Activated B cell treated with CpG ODN at 0.5 μM for 24 hours (primary cell): ENCODE data around the gene RNF114. TPM values are rescaled to one million over a fixed set of nuclear protein-coding genes. Genes with fewer than 3 reads are reported as not detected.

ENCODE experiments used
- ATAC-seq: fragments of 200-7000 bp; cut with Tn5 transposase; one replicate; pipeline ENCODE4 v1.10.0; 2021; ENCODE audit warnings: low read depth, mild to moderate bottlenecking, moderate library complexity
- CTCF ChIA-PET: fragments of 350-600 bp; sonication (Branson Sonifier 250); formaldehyde crosslinking; loops from one replicate; lab custom pipeline; 2021; ENCODE audit warnings: antibody characterized with exemption; lab: Charles Lee
- POLR2A ChIA-PET: fragments of 350-600 bp; sonication (Branson Sonifier 250); formaldehyde crosslinking; loops from one replicate; lab custom pipeline; 2021; ENCODE audit warnings: antibody characterized with exemption; lab: Charles Lee
- DNase-seq: peaks from one replicate; pipeline ENCODE4 v3.0.0; 2022
- H3K27ac Mint-ChIP-seq: one replicate; pipeline ENCODE4 v1.8.0; 2020; ENCODE audit warnings: mixed read lengths
- H3K27me3 Mint-ChIP-seq: one replicate; pipeline ENCODE4 v1.8.0; 2021; ENCODE audit warnings: mixed read lengths
- H3K36me3 Mint-ChIP-seq: one replicate; pipeline ENCODE4 v1.8.0; 2021; ENCODE audit warnings: low read depth, mixed read lengths
- H3K4me1 Mint-ChIP-seq: one replicate; pipeline ENCODE4 v1.8.0; 2021; ENCODE audit warnings: mixed read lengths
- H3K4me3 Mint-ChIP-seq: one replicate; pipeline ENCODE4 v1.8.0; 2020; ENCODE audit warnings: mild to moderate bottlenecking, mixed read lengths
- H3K9me3 Mint-ChIP-seq: one replicate; pipeline ENCODE4 v1.8.0; 2020; ENCODE audit warnings: mixed read lengths
- CTCF ChIP-seq: fragments of 200-600 bp; IDR thresholded peaks from one replicate; pipeline ENCODE4 v1.8.0; 2022; ENCODE audit warnings: antibody characterized with exemption, mild to moderate bottlenecking
- intact Hi-C: fragments of 100-400 bp; cut with micrococcal nuclease; formaldehyde crosslinking; loops from one replicate; pipeline ENCODE4 v1.15.1; 2024
- total RNA-seq: library from RNA; stranded (reverse); gene quantifications from 2 replicates; pipeline ENCODE4 v1.2.3, GENCODE V29; 2022

The RNF114 gene
- total RNA-seq, 1 donor from 2014 or later: 56.5 TPM

GRCh38 chr20:49981218-49982071 lies 45.2 kb downstream of the RNF114 start:
- Mint-ChIP-seq H3K27me3 (no peaks in the 10 kb centered on the region), H3K9me3 (no peaks in the 10 kb centered on the region), H3K4me1 (peaks cover 24% of the 10 kb centered on the region), H3K4me3 (peak overlapping the region; percentile 72), H3K27ac (no peak overlapping the region), H3K36me3 (no peaks in the 10 kb centered on the region)
- intact Hi-C loops: loop anchor here (1.0 to 2.0 kb wide), 4 partner anchors 18 to 59 kb away; partner anchors contain the start of gene RNF114
- ChIA-PET CTCF (interaction anchor here (0.8 to 12.6 kb wide), 11 partner anchors 18 to 198 kb away, joined by 3 to 346 read pairs (median 4); no protein-coding TSS in a partner anchor), POLR2A (interaction anchor here (0.6 to 3.0 kb wide), 5 partner anchors 54 to 776 kb away, joined by 3 to 21 read pairs (median 4); partner anchors contain the start of gene PEDS1)
- ATAC-seq (no peak), DNase-seq (no peak)
- TF ChIP-seq CTCF: no peak

GRCh38 chr20:49982072-49982345 lies 45.8 kb downstream of the RNF114 start:
- Mint-ChIP-seq H3K27me3 (no peaks in the 10 kb centered on the region), H3K4me1 (peaks cover 24% of the 10 kb centered on the region), H3K36me3 (no peaks in the 10 kb centered on the region), H3K27ac (peak overlapping the region; percentile 68), H3K4me3 (peak overlapping the region; percentile 72), H3K9me3 (no peaks in the 10 kb centered on the region)
- no peak for TF ChIP-seq CTCF
- intact Hi-C loops: loop anchor here (1.0 to 2.0 kb wide), 4 partner anchors 17 to 59 kb away; partner anchors contain the start of gene RNF114
- DNase-seq: no peak
- ChIA-PET CTCF (interaction anchor here (0.8 to 12.6 kb wide), 9 partner anchors 17 to 198 kb away, joined by 3 to 346 read pairs (median 5); no protein-coding TSS in a partner anchor), POLR2A (interaction anchor here (0.7 to 3.0 kb wide), 4 partner anchors 53 to 172 kb away, joined by 3 to 21 read pairs (median 4); partner anchors contain the start of gene PEDS1)
- no peak for ATAC-seq

GRCh38 chr20:49982346-49983122 lies 46.3 kb downstream of the RNF114 start, which contains the start of gene SNAI1:
TSS of gene SNAI1 (plus strand) at chr20:49982980. CDS start at chr20:49983060, 80 bp downstream.
- no peaks in the 10 kb centered on the region for H3K27me3 Mint-ChIP-seq
- no peaks in the 10 kb centered on the region for H3K9me3 Mint-ChIP-seq
- TF ChIP-seq CTCF: no peak
- ATAC-seq (peak; percentile 90), DNase-seq (peak; percentile 76)
- CTCF ChIA-PET: interaction anchor here (0.8 to 12.6 kb wide), 8 partner anchors 17 to 102 kb away, joined by 3 to 346 read pairs (median 4); no protein-coding TSS in a partner anchor
- peaks cover 24% of the 10 kb centered on the region for H3K4me1 Mint-ChIP-seq
- H3K4me3 Mint-ChIP-seq: peak within 1 kb of the TSS; percentile 72
- peak within 1 kb of the TSS; percentile 68 for H3K27ac Mint-ChIP-seq
- no peaks in the 10 kb centered on the region for H3K36me3 Mint-ChIP-seq
- POLR2A ChIA-PET: interaction anchor here (0.5 to 3.0 kb wide), 9 partner anchors 17 to 171 kb away, joined by 3 to 21 read pairs (median 4); partner anchors contain the start of gene PEDS1
- intact Hi-C loops: loop anchor here (1.0 to 2.0 kb wide), 4 partner anchors 17 to 58 kb away; partner anchors contain the start of gene RNF114

GRCh38 chr20:49983123-49983847 lies 47.1 kb downstream of the RNF114 start:
- Mint-ChIP-seq H3K4me3 (peak overlapping the region; percentile 59), H3K27ac (peak overlapping the region; percentile 30), H3K27me3 (no peaks in the 10 kb centered on the region), H3K9me3 (no peaks in the 10 kb centered on the region), H3K4me1 (peaks cover 24% of the 10 kb centered on the region), H3K36me3 (no peaks in the 10 kb centered on the region)
- ATAC-seq (no peak), DNase-seq (no peak)
- CTCF ChIA-PET: interaction anchor here (1.6 to 12.6 kb wide), 2 partner anchors 63 to 87 kb away, joined by 3 to 346 read pairs; no protein-coding TSS in a partner anchor
- POLR2A ChIA-PET: interaction anchor here (0.5 to 0.9 kb wide), 6 partner anchors 13 to 88 kb away, joined by 3 to 8 read pairs (median 4); no protein-coding TSS in a partner anchor
- intact Hi-C loops: loop anchor here (2.0 kb wide), 1 partner anchor 58 kb away; no protein-coding TSS in a partner anchor
- no peak for TF ChIP-seq CTCF
